HEK293T (cell line): ENCODE measurements around the gene ITGB3.

ENCODE experiments used
- CTCF ChIA-PET: fragments of 350-600 bp; formaldehyde crosslinking; extraction: SDS; loops from one replicate; lab custom pipeline; 2021; ENCODE audit warnings: antibody characterized with exemption, inconsistent platforms; lab: Yijun Ruan, JAX
- POLR2A ChIA-PET: fragments of 350-600 bp; formaldehyde crosslinking; extraction: SDS; loops from one replicate; lab custom pipeline; 2020; ENCODE audit warnings: antibody characterized with exemption, inconsistent platforms; lab: Yijun Ruan, JAX
- DNase-seq: peaks from one replicate; pipeline ENCODE4 v3.0.0; 2012; ENCODE audit warnings: mixed read lengths; ENCODE audit errors: extremely low spot score
- ARNT ChIP-seq: fragments of 450-650 bp; IDR thresholded peaks from 2 replicates; pipeline ENCODE4 v1.6.1; 2017; ENCODE audit warnings: mild to moderate bottlenecking
- BHLHE40 ChIP-seq: fragments of 450-650 bp; IDR thresholded peaks from 2 replicates; pipeline ENCODE4 v1.6.1; 2016; ENCODE audit warnings: mild to moderate bottlenecking, moderate library complexity, borderline replicate concordance
- CTBP1 ChIP-seq: fragments of 450-650 bp; IDR thresholded peaks from 2 replicates; pipeline ENCODE4 v1.6.1; 2016; ENCODE audit warnings: borderline replicate concordance
- ELF4 ChIP-seq: fragments of 450-650 bp; IDR thresholded peaks from 2 replicates; pipeline ENCODE4 v1.6.1; 2017; ENCODE audit warnings: antibody characterized with exemption
- FOXA1 ChIP-seq: fragments of 450-650 bp; IDR thresholded peaks from 2 replicates; pipeline ENCODE4 v1.6.1; 2016; ENCODE audit warnings: mild to moderate bottlenecking
- FOXK2 ChIP-seq: fragments of 450-650 bp; IDR thresholded peaks from 2 replicates; pipeline ENCODE4 v1.6.1; 2016; ENCODE audit warnings: mild to moderate bottlenecking
- FOXM1 ChIP-seq: fragments of 450-650 bp; IDR thresholded peaks from 2 replicates; pipeline ENCODE4 v1.6.1; 2017; ENCODE audit warnings: mild to moderate bottlenecking, borderline replicate concordance
- HDGF ChIP-seq: fragments of 450-650 bp; IDR thresholded peaks from 2 replicates; pipeline ENCODE4 v1.6.1; 2017; ENCODE audit warnings: antibody characterized with exemption, borderline replicate concordance
- L3MBTL2 ChIP-seq: fragments of 450-650 bp; conservative IDR thresholded peaks from 2 replicates; pipeline ENCODE4 v1.6.1; 2016; ENCODE audit warnings: mild to moderate bottlenecking
- LEF1 ChIP-seq: fragments of 450-650 bp; IDR thresholded peaks from 2 replicates; pipeline ENCODE4 v1.6.1; 2017; ENCODE audit warnings: mild to moderate bottlenecking, borderline replicate concordance
- NFRKB ChIP-seq: fragments of 450-650 bp; IDR thresholded peaks from 2 replicates; pipeline ENCODE4 v1.6.1; 2016; ENCODE audit warnings: mild to moderate bottlenecking, moderate library complexity
- SP1 ChIP-seq: fragments of 450-650 bp; IDR thresholded peaks from 2 replicates; pipeline ENCODE4 v1.6.1; 2017
- SUZ12 ChIP-seq: fragments of 450-650 bp; IDR thresholded peaks from 2 replicates; pipeline ENCODE4 v1.6.1; 2016; ENCODE audit warnings: mild to moderate bottlenecking
- TARDBP ChIP-seq: fragments of 450-650 bp; IDR thresholded peaks from 2 replicates; pipeline ENCODE4 v1.6.1; 2016
- ZNF384 ChIP-seq: fragments of 450-650 bp; IDR thresholded peaks from 2 replicates; pipeline ENCODE4 v1.6.1; 2016
- TF ChIP-seq, protein P1 (sequence below): fragments of 450-650 bp; IDR thresholded peaks from 2 replicates; pipeline ENCODE4 v1.6.1; 2016

ITGB3 gene

DNA sequence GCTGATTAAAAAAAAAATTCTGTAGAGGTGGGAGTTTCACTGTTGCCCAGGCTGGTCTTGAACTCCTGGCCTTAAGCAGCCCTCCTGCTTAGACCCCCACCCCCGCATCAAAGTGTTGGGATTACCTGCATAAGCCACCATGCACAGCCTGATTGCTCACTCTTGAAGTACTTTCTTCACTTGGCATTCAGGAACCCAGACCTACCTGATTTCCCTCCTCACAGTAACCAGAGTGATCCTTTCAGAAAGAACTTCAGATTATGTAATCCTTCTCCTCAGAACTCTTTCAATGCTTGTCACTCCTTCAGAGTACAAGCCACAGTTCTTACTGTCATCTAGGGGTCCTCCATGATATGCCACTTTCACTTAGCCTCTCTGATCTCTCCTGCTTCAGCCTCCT, 71.5 kb downstream of the ITGB3 start:
- ChIA-PET CTCF (interaction anchor here (1.0 kb wide), 1 partner anchor 10 kb away, joined by 3 read pairs; no protein-coding TSS in a partner anchor), POLR2A (no interaction called here)
- TF ChIP-seq BHLHE40 (no peak), ZNF384 (no peak), CTBP1 (no peak), LEF1 (no peak), TARDBP (no peak), SP1 (no peak), FOXK2 (no peak), ELF4 (no peak), HDGF (no peak), FOXA1 (no peak), SUZ12 (no peak), ARNT (no peak), FOXM1 (no peak), NFRKB (no peak), L3MBTL2 (no peak)
- TF ChIP-seq, protein P1, sequence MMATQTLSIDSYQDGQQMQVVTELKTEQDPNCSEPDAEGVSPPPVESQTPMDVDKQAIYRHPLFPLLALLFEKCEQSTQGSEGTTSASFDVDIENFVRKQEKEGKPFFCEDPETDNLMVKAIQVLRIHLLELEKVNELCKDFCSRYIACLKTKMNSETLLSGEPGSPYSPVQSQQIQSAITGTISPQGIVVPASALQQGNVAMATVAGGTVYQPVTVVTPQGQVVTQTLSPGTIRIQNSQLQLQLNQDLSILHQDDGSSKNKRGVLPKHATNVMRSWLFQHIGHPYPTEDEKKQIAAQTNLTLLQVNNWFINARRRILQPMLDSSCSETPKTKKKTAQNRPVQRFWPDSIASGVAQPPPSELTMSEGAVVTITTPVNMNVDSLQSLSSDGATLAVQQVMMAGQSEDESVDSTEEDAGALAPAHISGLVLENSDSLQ: no peak
- no peak for DNase-seq

DNA sequence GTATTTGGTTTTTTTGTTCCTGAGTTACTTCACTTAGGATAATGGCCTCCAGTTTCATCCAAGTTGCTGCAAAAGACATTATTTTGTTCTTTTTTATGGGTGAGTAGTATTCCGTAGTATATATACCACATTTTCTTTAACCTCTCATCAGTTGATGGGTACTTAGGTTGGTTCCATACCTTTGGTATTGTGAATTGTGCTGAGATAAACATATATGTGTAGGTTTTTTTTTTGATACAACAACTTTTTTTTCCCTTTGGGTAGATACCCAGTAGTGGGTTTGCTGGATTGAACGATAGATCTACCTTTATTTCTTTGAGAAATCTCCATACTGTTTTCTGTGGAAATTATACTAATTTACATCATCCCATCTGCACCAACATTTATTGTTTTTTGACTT, 76.9 kb downstream of the ITGB3 start:
- POLR2A ChIA-PET: no interaction called here
- TF ChIP-seq HDGF: no peak
- no peak for TF ChIP-seq L3MBTL2
- no peak for TF ChIP-seq FOXA1
- TF ChIP-seq CTBP1: no peak
- no peak for TF ChIP-seq ARNT
- no peak for TF ChIP-seq BHLHE40
- TF ChIP-seq ZNF384: no peak
- TF ChIP-seq, protein P1: no peak
- TF ChIP-seq TARDBP: no peak
- no peak for TF ChIP-seq SP1
- TF ChIP-seq LEF1: no peak
- TF ChIP-seq SUZ12: no peak
- no peak for TF ChIP-seq NFRKB
- no peak for TF ChIP-seq ELF4
- no peak for TF ChIP-seq FOXM1
- CTCF ChIA-PET: no interaction called here
- DNase-seq: no peak

DNA sequence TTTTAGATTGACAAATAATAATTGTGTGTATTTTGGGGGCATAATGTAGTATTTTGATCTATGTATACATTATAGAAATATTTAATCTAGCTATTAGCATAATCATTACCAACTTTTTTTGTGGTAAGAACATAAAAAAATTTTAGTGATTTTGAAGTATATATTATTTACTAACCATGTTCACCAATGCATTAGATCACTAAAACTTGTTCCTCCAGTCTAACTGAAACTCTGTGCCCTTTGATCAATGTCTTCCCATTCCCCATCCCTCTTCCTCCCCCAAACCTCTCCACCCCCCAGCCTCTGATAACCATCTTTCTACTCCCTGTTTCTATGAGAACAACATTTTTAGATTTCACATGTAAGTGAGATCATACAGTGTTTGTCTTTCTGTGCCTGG, 78.7 kb downstream of the ITGB3 start:
- no peak for DNase-seq
- ChIA-PET POLR2A (no interaction called here), CTCF (no interaction called here)
- TF ChIP-seq CTBP1 (no peak), L3MBTL2 (no peak), LEF1 (no peak), FOXK2 (no peak), ARNT (no peak), SP1 (no peak), HDGF (no peak), FOXM1 (no peak), BHLHE40 (no peak), SUZ12 (no peak), ZNF384 (no peak), ELF4 (no peak), TARDBP (no peak), FOXA1 (no peak), NFRKB (no peak)
- TF ChIP-seq, protein P1: no peak

DNA sequence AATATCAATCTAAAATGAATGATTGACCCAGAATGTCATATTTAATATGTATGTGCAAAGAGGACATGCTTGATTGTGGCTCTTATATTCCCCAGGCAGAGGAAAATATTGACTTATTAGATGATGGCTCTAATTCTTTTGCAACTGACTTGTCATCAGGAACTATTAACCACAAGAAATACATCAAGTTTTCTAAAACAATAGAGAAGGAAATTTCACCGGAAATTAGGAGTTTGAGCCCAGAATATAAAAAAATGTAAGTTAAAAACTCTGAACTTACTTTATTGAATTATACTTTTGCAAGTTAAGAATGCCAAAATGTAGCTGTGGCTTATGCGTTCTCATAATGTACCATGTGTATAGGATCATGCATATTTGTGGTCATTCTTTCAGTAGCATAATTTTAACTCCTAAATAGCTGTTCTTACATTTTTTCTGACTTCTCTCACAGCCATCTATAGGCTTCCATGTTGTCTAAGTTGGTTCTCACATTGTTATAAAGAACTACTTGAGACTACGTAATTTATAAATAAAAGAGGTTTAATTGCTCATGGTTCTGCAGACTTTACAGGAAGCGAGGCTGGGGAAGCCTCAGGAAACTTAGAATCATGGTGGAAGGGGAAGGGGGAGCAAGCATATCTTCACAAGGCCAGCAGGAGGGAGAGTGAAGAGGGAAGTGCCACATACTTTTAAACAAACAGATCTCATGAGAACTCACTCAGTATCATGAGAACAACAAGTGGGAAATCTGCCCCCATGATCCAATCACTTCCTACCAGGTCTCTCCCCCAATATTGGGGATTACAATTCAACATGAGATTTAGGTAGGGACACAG, 81.7 kb downstream of the ITGB3 start:
- ChIA-PET POLR2A (no interaction called here), CTCF (no interaction called here)
- no peak for DNase-seq
- TF ChIP-seq SUZ12: no peak
- no peak for TF ChIP-seq TARDBP
- TF ChIP-seq L3MBTL2: no peak
- TF ChIP-seq FOXM1: no peak
- TF ChIP-seq SP1: no peak
- TF ChIP-seq ELF4: no peak
- TF ChIP-seq HDGF: no peak
- TF ChIP-seq FOXK2: no peak
- no peak for TF ChIP-seq NFRKB
- TF ChIP-seq LEF1: no peak
- TF ChIP-seq CTBP1: no peak
- TF ChIP-seq FOXA1: no peak
- no peak for TF ChIP-seq ZNF384

DNA sequence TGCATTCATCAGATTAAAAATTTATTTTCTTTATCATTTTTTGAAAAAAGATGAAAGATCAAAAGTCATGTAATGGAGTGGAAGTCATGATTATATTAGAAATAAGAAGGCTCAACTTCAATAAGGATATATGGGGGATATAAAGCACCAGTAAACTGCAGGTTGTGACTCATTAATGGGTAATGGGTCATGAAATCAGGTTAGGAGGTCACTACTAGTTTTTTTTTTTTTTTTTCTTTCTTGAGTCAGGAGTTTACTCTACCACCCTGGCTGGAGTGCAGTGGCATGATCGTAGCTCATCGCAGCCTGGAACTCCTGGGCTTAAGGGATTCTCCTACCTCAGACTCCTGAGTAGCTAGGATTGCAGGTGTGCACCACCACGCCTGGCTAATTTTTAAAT, 84.4 kb downstream of the ITGB3 start:
- ChIA-PET CTCF (interaction anchor here (0.6 kb wide), 1 partner anchor 26 kb away, joined by 3 read pairs; no protein-coding TSS in a partner anchor), POLR2A (no interaction called here)
- TF ChIP-seq FOXK2 (no peak), ARNT (no peak), LEF1 (no peak), SUZ12 (no peak), NFRKB (no peak), FOXM1 (no peak), ZNF384 (no peak), HDGF (no peak), BHLHE40 (no peak), L3MBTL2 (no peak), ELF4 (no peak), CTBP1 (no peak), FOXA1 (no peak), SP1 (no peak), TARDBP (no peak)
- TF ChIP-seq, protein P1: no peak
- DNase-seq: no peak
